Naive thymus-derived CD4-positive, alpha-beta T cell (primary cell): ENCODE measurements around the gene FOXL3. TPM values are rescaled to one million over a fixed set of nuclear protein-coding genes. Genes with fewer than 3 reads are reported as not detected.

Source experiments
- ATAC-seq: fragments of 150-1000 bp; cut with Tn5 transposase; 2 replicates; pipeline ENCODE4 v1.10.0; 2021; ENCODE audit warnings: mild to moderate bottlenecking, moderate library complexity
- CTCF ChIA-PET: fragments of 350-600 bp; sonication (Branson Sonifier 250); formaldehyde crosslinking; loops from one replicate; lab custom pipeline; 2021; ENCODE audit warnings: antibody characterized with exemption; lab: Charles Lee
- POLR2A ChIA-PET: fragments of 350-600 bp; sonication (Branson Sonifier 250); formaldehyde crosslinking; loops from one replicate; lab custom pipeline; 2021; ENCODE audit warnings: antibody characterized with exemption, inconsistent platforms; lab: Charles Lee
- DNase-seq, 9 donors: peaks; one replicate each; pipeline versions ENCODE4 v3.0.0 to v3.0.0-alpha.2; 2020 to 2022; ENCODE audit warnings: mixed read lengths in 1 of 9
- H3K27ac ChIP-seq: one replicate; pipeline ENCODE4 v1.7.0; 2013; ENCODE audit warnings: mild to moderate bottlenecking, low read depth, low read length, moderate library complexity
- H3K27me3 ChIP-seq, 2 donors: one replicate each; pipeline ENCODE4 v1.7.0; 2013; ENCODE audit warnings: low read length in 2 of 2, mild to moderate bottlenecking in 2 of 2, moderate library complexity in 2 of 2; ENCODE audit not compliant: control insufficient read depth in 2 of 2, insufficient read depth in 2 of 2
- H3K36me3 ChIP-seq, 3 experiments: 1 replicate in 2 of 3; 2 replicates in 1 of 3; pipeline ENCODE4 v1.7.0; 2013; ENCODE audit warnings: low read length in 3 of 3, mild to moderate bottlenecking in 3 of 3, moderate library complexity in 1 of 3; ENCODE audit not compliant: insufficient read depth in 3 of 3, control insufficient read depth in 2 of 3
- H3K4me1 ChIP-seq, 2 donors: one replicate each; pipeline ENCODE4 v1.7.0; 2013; ENCODE audit warnings: low read length in 2 of 2, mild to moderate bottlenecking in 2 of 2, moderate library complexity in 1 of 2; ENCODE audit not compliant: control insufficient read depth in 2 of 2, insufficient read depth in 2 of 2
- H3K4me3 ChIP-seq: 2 replicates; pipeline ENCODE4 v1.7.0; 2013; ENCODE audit warnings: mild to moderate bottlenecking, low read length
- H3K9me3 ChIP-seq, 3 experiments: 1 replicate in 2 of 3; 2 replicates in 1 of 3; pipeline ENCODE4 v1.7.0; 2013; ENCODE audit warnings: low read length in 3 of 3; ENCODE audit not compliant: control insufficient read depth in 2 of 3
- H3K27ac Mint-ChIP-seq, 9 donors: one replicate each; pipeline ENCODE4 v1.8.0; 2020 to 2022; ENCODE audit warnings: mixed read lengths in 9 of 9, mild to moderate bottlenecking in 8 of 9, moderate library complexity in 5 of 9, inconsistent platforms in 2 of 9
- H3K27me3 Mint-ChIP-seq, 5 donors: one replicate each; pipeline ENCODE4 v1.8.0; 2021 to 2022; ENCODE audit warnings: mixed read lengths in 5 of 5, mild to moderate bottlenecking in 1 of 5
- H3K36me3 Mint-ChIP-seq, 5 donors: one replicate each; pipeline ENCODE4 v1.8.0; 2020 to 2022; ENCODE audit warnings: mixed read lengths in 5 of 5, mild to moderate bottlenecking in 3 of 5, inconsistent platforms in 1 of 5
- H3K4me1 Mint-ChIP-seq, 7 donors: one replicate each; pipeline ENCODE4 v1.8.0; 2020 to 2022; ENCODE audit warnings: mixed read lengths in 7 of 7, mild to moderate bottlenecking in 3 of 7, inconsistent platforms in 1 of 7
- H3K4me3 Mint-ChIP-seq, 10 donors: one replicate each; pipeline ENCODE4 v1.8.0; 2020 to 2022; ENCODE audit warnings: mild to moderate bottlenecking in 10 of 10, mixed read lengths in 10 of 10, moderate library complexity in 6 of 10, inconsistent platforms in 2 of 10
- H3K9me3 Mint-ChIP-seq, 11 donors: one replicate each; pipeline ENCODE4 v1.8.0; 2020 to 2022; ENCODE audit warnings: mixed read lengths in 11 of 11, mild to moderate bottlenecking in 4 of 11, inconsistent platforms in 1 of 11, moderate library complexity in 1 of 11
- intact Hi-C, 2 donors: fragments of 100-400 bp; cut with micrococcal nuclease; formaldehyde crosslinking; loops; one replicate each; pipeline ENCODE4 v1.15.1; 2023
- polyA plus RNA-seq, 2 donors: library from polyadenylated mRNA; unstranded; fragments of 300-500 nt; fragmentation: Illumina TruSeq; gene quantifications; one replicate each; pipeline ENCODE4 v1.2.3, GENCODE V29; 2021
- total RNA-seq, 6 experiments: library from RNA in 5 of 6; stranded (reverse) in 5 of 6; gene quantifications; 1 replicate in 5 of 6; 2 replicates in 1 of 6; pipeline ENCODE4 v1.2.3 and lab custom pipeline; 2021 to 2026

FOXL3 gene
- total and polyA plus RNA-seq, 7 experiments from 2014 or later = not detected

GRCh38 chr7:281637-282036 lies 8.3 kb upstream of the FOXL3 start:
- H3K27me3 Mint-ChIP-seq = peaks cover 0 to 33% (median 16%) of the 10 kb centered on the region in 5 donors
- Histone ChIP-seq H3K4me3 (no peak overlapping the region), H3K4me1 (no peaks in the 10 kb centered on the region), H3K9me3 (peaks cover 0 to 4% (median 0%) of the 10 kb centered on the region in 3 experiments), H3K36me3 (no peaks in the 10 kb centered on the region), H3K27ac (no peak overlapping the region), H3K27me3 (no peaks in the 10 kb centered on the region)
- intact Hi-C loops = no loop called here
- no peak overlapping the region for H3K27ac Mint-ChIP-seq
- ChIA-PET CTCF (no interaction called here), POLR2A (no interaction called here)
- no peak for DNase-seq
- no peak overlapping the region for H3K4me3 Mint-ChIP-seq
- H3K9me3 Mint-ChIP-seq = peaks cover 0 to 8% (median 4%) of the 10 kb centered on the region in 11 donors
- H3K36me3 Mint-ChIP-seq = peaks cover 0 to 5% (median 0%) of the 10 kb centered on the region in 5 donors
- ATAC-seq = no peak
- H3K4me1 Mint-ChIP-seq = no peaks in the 10 kb centered on the region

- Mint-ChIP-seq H3K27ac (no peak overlapping the region), H3K36me3 (no peaks in the 10 kb centered on the region), H3K27me3 (peaks cover 2 to 36% (median 24%) of the 10 kb centered on the region in 5 donors), H3K4me3 (no peak overlapping the region), H3K9me3 (peaks cover 0 to 5% (median 0%) of the 10 kb centered on the region in 11 donors), H3K4me1 (no peaks in the 10 kb centered on the region)
- no peak overlapping the region for H3K27ac ChIP-seq
- ATAC-seq = no peak
- H3K4me1 ChIP-seq = no peaks in the 10 kb centered on the region
- ChIA-PET CTCF (no interaction called here), POLR2A (no interaction called here)
- no peaks in the 10 kb centered on the region for H3K9me3 ChIP-seq
- H3K27me3 ChIP-seq = no peaks in the 10 kb centered on the region
- H3K4me3 ChIP-seq = no peak overlapping the region
- intact Hi-C loops = no loop called here
- no peaks in the 10 kb centered on the region for H3K36me3 ChIP-seq
- DNase-seq = no peak
Measured at GRCh38 chr7:282621-283020, 7.3 kb upstream of the FOXL3 start.

GRCh38 chr7:284762-285722 lies 4.9 kb upstream of the FOXL3 start:
- intact Hi-C loops = no loop called here
- no peak for ATAC-seq
- H3K36me3 Mint-ChIP-seq = no peaks in the 10 kb centered on the region
- ChIA-PET POLR2A (no interaction called here), CTCF (no interaction called here)
- H3K27ac ChIP-seq = no peak overlapping the region
- H3K4me3 ChIP-seq = no peak overlapping the region
- H3K9me3 ChIP-seq = no peaks in the 10 kb centered on the region
- no peak for DNase-seq
- peaks cover 9 to 44% (median 36%) of the 10 kb centered on the region in 5 donors for H3K27me3 Mint-ChIP-seq
- peaks cover 0 to 4% (median 0%) of the 10 kb centered on the region in 11 donors for H3K9me3 Mint-ChIP-seq
- no peaks in the 10 kb centered on the region for H3K4me1 ChIP-seq
- H3K27me3 ChIP-seq = no peaks in the 10 kb centered on the region
- no peaks in the 10 kb centered on the region for H3K36me3 ChIP-seq
- H3K4me1 Mint-ChIP-seq = no peaks in the 10 kb centered on the region
- H3K27ac Mint-ChIP-seq = no peak overlapping the region
- no peak overlapping the region for H3K4me3 Mint-ChIP-seq

GRCh38 chr7:285731-286130 lies 4.2 kb upstream of the FOXL3 start:
- DNase-seq = peak in 1 of 9 donors; percentile 2
- Mint-ChIP-seq H3K27ac (no peak overlapping the region), H3K4me1 (no peaks in the 10 kb centered on the region), H3K27me3 (peaks cover 12 to 40% (median 32%) of the 10 kb centered on the region in 5 donors), H3K9me3 (peaks cover 0 to 4% (median 0%) of the 10 kb centered on the region in 11 donors), H3K36me3 (no peaks in the 10 kb centered on the region), H3K4me3 (no peak overlapping the region)
- H3K27ac ChIP-seq = no peak overlapping the region
- POLR2A ChIA-PET = no interaction called here
- no peak overlapping the region for H3K4me3 ChIP-seq
- H3K36me3 ChIP-seq = no peaks in the 10 kb centered on the region
- H3K9me3 ChIP-seq = no peaks in the 10 kb centered on the region
- ATAC-seq = no peak
- CTCF ChIA-PET = no interaction called here
- intact Hi-C loops = no loop called here
- H3K4me1 ChIP-seq = no peaks in the 10 kb centered on the region
- H3K27me3 ChIP-seq = no peaks in the 10 kb centered on the region

GRCh38 chr7:286266-286665 lies 3.7 kb upstream of the FOXL3 start:
- H3K4me1 Mint-ChIP-seq = no peaks in the 10 kb centered on the region
- no peak overlapping the region for H3K4me3 Mint-ChIP-seq

GRCh38 chr7:288671-289101 lies 1.3 kb upstream of the FOXL3 start:
- Mint-ChIP-seq H3K36me3 (no peaks in the 10 kb centered on the region), H3K27ac (no peak overlapping the region), H3K27me3 (peaks cover 32 to 61% (median 36%) of the 10 kb centered on the region in 5 donors), H3K4me3 (peak overlapping the region in 1 of 10 donors; percentile 7), H3K9me3 (no peaks in the 10 kb centered on the region), H3K4me1 (no peaks in the 10 kb centered on the region)
- Histone ChIP-seq H3K4me1 (no peaks in the 10 kb centered on the region), H3K9me3 (no peaks in the 10 kb centered on the region), H3K27ac (no peak overlapping the region), H3K4me3 (no peak overlapping the region), H3K27me3 (peaks cover 0 to 3% of the 10 kb centered on the region in 2 donors), H3K36me3 (no peaks in the 10 kb centered on the region)
- CTCF ChIA-PET = no interaction called here
- intact Hi-C loops = no loop called here
- no peak for ATAC-seq
- POLR2A ChIA-PET = no interaction called here
- no peak for DNase-seq

More at GRCh38 chr7:286266-286665, 3.7 kb upstream of the FOXL3 start:
- no peaks in the 10 kb centered on the region for H3K36me3 ChIP-seq
- H3K9me3 ChIP-seq = no peaks in the 10 kb centered on the region
- DNase-seq (peak in 1 of 9 donors; percentile 8), ATAC-seq (no peak)
- Mint-ChIP-seq H3K27me3 (peaks cover 13 to 39% (median 27%) of the 10 kb centered on the region in 5 donors), H3K9me3 (peaks cover 0 to 2% (median 0%) of the 10 kb centered on the region in 11 donors), H3K36me3 (no peaks in the 10 kb centered on the region), H3K27ac (no peak overlapping the region)
- intact Hi-C loops = no loop called here
- no peak overlapping the region for H3K4me3 ChIP-seq
- no peaks in the 10 kb centered on the region for H3K27me3 ChIP-seq
- H3K27ac ChIP-seq = no peak overlapping the region
- no peaks in the 10 kb centered on the region for H3K4me1 ChIP-seq
- ChIA-PET POLR2A (no interaction called here), CTCF (no interaction called here)
